Neural cell (in vitro differentiated cells): ENCODE data around the gene OTOP3. TPM values are rescaled to one million over a fixed set of nuclear protein-coding genes. Genes with fewer than 3 reads are reported as not detected.

Experiments
- H2AFZ ChIP-seq: fragments of 200-600, 300-800 bp; sonication (generic), shearing (Covaris generic); 2 replicates; pipeline ENCODE4 v1.6.0; 2014; ENCODE audit warnings: low read depth, mild to moderate bottlenecking, antibody characterized with exemption, low read length, moderate library complexity
- H3F3A ChIP-seq: fragments of 200-600 bp; shearing (Covaris generic); 2 replicates; pipeline ENCODE4 v1.6.1; 2016; ENCODE audit warnings: mild to moderate bottlenecking, moderate library complexity, mixed read lengths, antibody characterized with exemption, low read length; ENCODE audit not compliant: insufficient read depth, poor library complexity, severe bottlenecking
- H3K27ac ChIP-seq: fragments of 200-600, 300-800 bp; sonication (generic), shearing (Covaris generic); 2 replicates; pipeline ENCODE4 v1.5.1; 2014; ENCODE audit warnings: mild to moderate bottlenecking, low read length, moderate library complexity
- H3K27me3 ChIP-seq: fragments of 300-800, 200-600 bp; sonication (generic), shearing (Covaris generic); 2 replicates; pipeline ENCODE4 v1.6.0; 2014; ENCODE audit warnings: mild to moderate bottlenecking, low read depth, low read length, moderate library complexity; ENCODE audit not compliant: insufficient read depth
- H3K36me3 ChIP-seq: fragments of 300-800, 200-600 bp; sonication (generic), shearing (Covaris generic); 2 replicates; pipeline ENCODE4 v1.5.1; 2014; ENCODE audit warnings: mild to moderate bottlenecking, antibody characterized with exemption, low read length, moderate library complexity; ENCODE audit not compliant: insufficient read depth
- H3K4me2 ChIP-seq: fragments of 300-800, 200-600 bp; sonication (generic), shearing (Covaris generic); 2 replicates; pipeline ENCODE4 v1.6.0; 2014; ENCODE audit warnings: mild to moderate bottlenecking, low read length
- H3K4me3 ChIP-seq: fragments of 300-800, 200-600 bp; sonication (generic), shearing (Covaris generic); 2 replicates; pipeline ENCODE4 v1.5.1; 2014; ENCODE audit warnings: mild to moderate bottlenecking, low read length, moderate library complexity
- H3K79me2 ChIP-seq: fragments of 200-600 bp; shearing (Covaris generic); replicated peaks from 2 replicates; pipeline ENCODE4 v1.6.0; 2014; ENCODE audit warnings: mild to moderate bottlenecking, low read length, moderate library complexity; ENCODE audit not compliant: insufficient read depth
- H3K9ac ChIP-seq: fragments of 300-800, 200-600 bp; sonication (generic), shearing (Covaris generic); 2 replicates; pipeline ENCODE4 v1.6.1; 2016; ENCODE audit warnings: mild to moderate bottlenecking, low read length, mixed read lengths
- H3K9me2 ChIP-seq: fragments of 200-600 bp; shearing (Covaris generic); 2 replicates; pipeline ENCODE4 v1.6.1; 2016; ENCODE audit warnings: mild to moderate bottlenecking, low read length, mixed read lengths; ENCODE audit not compliant: insufficient read depth
- H3K9me3 ChIP-seq: fragments of 200-600, 300-800 bp; sonication (generic), shearing (Covaris generic); 2 replicates; pipeline ENCODE4 v1.6.1; 2016; ENCODE audit warnings: mild to moderate bottlenecking, mixed run types, low read length, moderate library complexity, mixed read lengths
- H4K20me1 ChIP-seq: fragments of 200-600 bp; shearing (Covaris generic); 2 replicates; pipeline ENCODE4 v1.6.1; 2016; ENCODE audit warnings: mild to moderate bottlenecking, mixed run types; ENCODE audit not compliant: insufficient read depth
- CTCF ChIP-seq: fragments of 450-650 bp; IDR thresholded peaks from 2 replicates; pipeline ENCODE4 v1.5.1; 2014; ENCODE audit warnings: antibody characterized with exemption, mild to moderate bottlenecking, moderate library complexity; ENCODE audit not compliant: poor library complexity, severe bottlenecking
- EP300 ChIP-seq: fragments of 450-650 bp; conservative IDR thresholded peaks from 2 replicates; pipeline ENCODE4 v1.6.1; 2014; ENCODE audit warnings: antibody characterized with exemption, mild to moderate bottlenecking, moderate library complexity; ENCODE audit not compliant: poor library complexity, severe bottlenecking
- EZH2 ChIP-seq: fragments of 200-600, 300-800 bp; shearing (Covaris generic), sonication (generic); IDR thresholded peaks from 2 replicates; pipeline ENCODE4 v1.6.1; 2014; ENCODE audit warnings: antibody characterized with exemption, low read length, borderline replicate concordance, mild to moderate bottlenecking; ENCODE audit not compliant: insufficient read depth, poor library complexity, severe bottlenecking
- MXI1 ChIP-seq: fragments of 450-650 bp; conservative IDR thresholded peaks from 2 replicates; pipeline ENCODE4 v1.6.1; 2014; ENCODE audit warnings: antibody characterized with exemption, mild to moderate bottlenecking; ENCODE audit not compliant: poor library complexity, severe bottlenecking
- POLR2AphosphoS5 ChIP-seq: IDR thresholded peaks from 2 replicates; pipeline ENCODE4 v1.6.1; 2012
- RAD21 ChIP-seq: fragments of 450-650 bp; conservative IDR thresholded peaks from 2 replicates; pipeline ENCODE4 v1.6.1; 2014; ENCODE audit warnings: antibody characterized with exemption, mild to moderate bottlenecking, moderate library complexity
- REST ChIP-seq: IDR thresholded peaks from 2 replicates; pipeline ENCODE4 v1.6.1; 2012; ENCODE audit warnings: borderline replicate concordance
- SMC3 ChIP-seq: fragments of 450-650 bp; conservative IDR thresholded peaks from 2 replicates; pipeline ENCODE4 v1.6.1; 2014; ENCODE audit warnings: antibody characterized with exemption, mild to moderate bottlenecking, moderate library complexity; ENCODE audit not compliant: poor library complexity
- TAF1 ChIP-seq: IDR thresholded peaks from 2 replicates; pipeline ENCODE4 v1.6.1; 2012; ENCODE audit warnings: low read depth
- polyA plus RNA-seq: library from polyadenylated mRNA; depleted of rRNA; stranded (reverse); fragments of >200 nt; gene quantifications from 2 replicates; pipeline ENCODE4 v1.2.3, GENCODE V29; 2014

Gene OTOP3
- polyA plus RNA-seq, 1 donor from 2014 or later, result not detected

- no peaks in the 10 kb centered on the region for H3K36me3 ChIP-seq
- H3K9me3 ChIP-seq, result no peaks in the 10 kb centered on the region
- no peaks in the 10 kb centered on the region for H3K79me2 ChIP-seq
- no peak overlapping the region for H3K4me3 ChIP-seq
- H3K27me3 ChIP-seq, result no peaks in the 10 kb centered on the region
- no peaks in the 10 kb centered on the region for H4K20me1 ChIP-seq
- no peaks in the 10 kb centered on the region for H3K9me2 ChIP-seq
- no peak overlapping the region for H3K4me2 ChIP-seq
- H3F3A ChIP-seq, result no peaks in the 10 kb centered on the region
- TF ChIP-seq REST (no peak), CTCF (no peak), EZH2 (no peak), POLR2AphosphoS5 (no peak), RAD21 (no peak), EP300 (no peak), SMC3 (no peak), MXI1 (no peak)
- H3K9ac ChIP-seq, result no peak overlapping the region
- no peak overlapping the region for H2AFZ ChIP-seq
- no peak overlapping the region for H3K27ac ChIP-seq
Measured at GRCh38 chr17:74954115-74954514, 18.4 kb downstream of the OTOP3 start.

GRCh38 chr17:74954665-74955421 is 19.1 kb downstream of the OTOP3 start:
- H2AFZ ChIP-seq, result no peak overlapping the region
- H3K9me3 ChIP-seq, result no peaks in the 10 kb centered on the region
- no peak overlapping the region for H3K4me2 ChIP-seq
- H3K27me3 ChIP-seq, result no peaks in the 10 kb centered on the region
- no peak overlapping the region for H3K4me3 ChIP-seq
- H3K27ac ChIP-seq, result no peak overlapping the region
- no peak overlapping the region for H3K9ac ChIP-seq
- no peaks in the 10 kb centered on the region for H3F3A ChIP-seq
- H3K9me2 ChIP-seq, result no peaks in the 10 kb centered on the region
- no peaks in the 10 kb centered on the region for H3K79me2 ChIP-seq
- H4K20me1 ChIP-seq, result no peaks in the 10 kb centered on the region
- TF ChIP-seq RAD21 (no peak), EZH2 (no peak), REST (no peak), SMC3 (no peak), EP300 (no peak), TAF1 (no peak), MXI1 (no peak), CTCF (no peak), POLR2AphosphoS5 (no peak)
- no peaks in the 10 kb centered on the region for H3K36me3 ChIP-seq
